ENCODE results near the gene C7.

C7 gene

DNA sequence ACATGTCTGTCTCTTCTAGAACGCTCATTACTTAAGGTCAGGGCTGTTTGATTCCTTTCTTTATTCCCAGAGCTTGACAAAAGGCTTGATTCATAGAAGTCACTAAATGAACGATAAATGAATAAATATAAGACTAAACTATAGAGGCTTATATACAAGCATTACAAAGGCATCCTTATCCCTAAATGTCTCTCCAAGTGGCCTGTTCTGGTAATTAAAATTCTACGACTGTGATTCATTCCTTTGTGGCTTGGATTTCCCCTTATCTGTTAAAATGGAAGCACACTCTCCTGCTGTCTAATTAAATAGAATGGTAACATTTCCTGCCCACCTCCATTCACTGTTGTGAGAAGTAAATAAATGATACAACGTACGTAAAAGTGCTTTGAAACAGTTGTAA lies 49.5 kb downstream of the C7 start:
- H3K27ac ChIP-seq (ENCODE audit: low read depth, low read length): no peak overlapping the region
- H3K27me3 ChIP-seq (ENCODE audit: control insufficient read depth in 5 of 5, insufficient read depth in 4 of 5, low read length in 5 of 5): no peaks in the 10 kb centered on the region
- peaks cover 0 to 3% (median 0%) of the 10 kb centered on the region in 5 donors for H3K36me3 ChIP-seq (ENCODE audit: control insufficient read depth in 5 of 5, insufficient read depth in 5 of 5, low read length in 5 of 5)
- H3K9ac ChIP-seq (ENCODE audit: low read length in 5 of 5): no peak overlapping the region
- H3K4me3 ChIP-seq (ENCODE audit: low read depth in 1 of 5, low read length in 5 of 5): no peak overlapping the region
- H3K4me1 ChIP-seq (ENCODE audit: control insufficient read depth in 5 of 5, insufficient read depth in 5 of 5, low read length in 5 of 5): no peaks in the 10 kb centered on the region
- peaks cover 9 to 20% (median 15%) of the 10 kb centered on the region in 5 donors for H3K9me3 ChIP-seq (ENCODE audit: control insufficient read depth in 5 of 5, low read length in 5 of 5)

DNA sequence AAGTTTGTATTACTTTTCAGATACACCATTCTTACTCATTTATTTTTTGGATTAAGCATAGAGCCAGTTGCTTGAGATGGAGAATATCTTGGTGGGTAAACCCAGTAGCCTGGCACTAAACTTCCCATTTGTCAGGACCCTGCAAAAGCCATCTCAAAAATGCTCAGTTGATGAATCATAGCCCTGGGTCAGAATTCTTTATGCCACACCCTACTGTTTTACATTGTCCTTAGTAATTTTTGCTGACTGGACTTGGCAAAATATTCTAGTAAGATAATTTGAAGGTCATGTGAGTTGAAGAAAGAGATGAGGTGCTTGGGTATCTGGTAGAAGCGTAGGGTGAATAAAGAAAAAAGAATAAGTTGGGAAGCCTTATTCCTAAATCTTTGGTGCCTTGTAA lies 50.7 kb downstream of the C7 start:
- Histone ChIP-seq H3K9ac (ENCODE audit: low read length in 5 of 5) (no peak overlapping the region), H3K27ac (ENCODE audit: low read depth, low read length) (no peak overlapping the region), H3K36me3 (ENCODE audit: control insufficient read depth in 5 of 5, insufficient read depth in 5 of 5, low read length in 5 of 5) (peaks cover 0 to 3% (median 0%) of the 10 kb centered on the region in 5 donors), H3K27me3 (ENCODE audit: control insufficient read depth in 5 of 5, insufficient read depth in 4 of 5, low read length in 5 of 5) (no peaks in the 10 kb centered on the region), H3K4me3 (ENCODE audit: low read depth in 1 of 5, low read length in 5 of 5) (no peak overlapping the region), H3K9me3 (ENCODE audit: control insufficient read depth in 5 of 5, low read length in 5 of 5) (peaks cover 9 to 20% (median 15%) of the 10 kb centered on the region in 5 donors), H3K4me1 (ENCODE audit: control insufficient read depth in 5 of 5, insufficient read depth in 5 of 5, low read length in 5 of 5) (no peaks in the 10 kb centered on the region)

DNA sequence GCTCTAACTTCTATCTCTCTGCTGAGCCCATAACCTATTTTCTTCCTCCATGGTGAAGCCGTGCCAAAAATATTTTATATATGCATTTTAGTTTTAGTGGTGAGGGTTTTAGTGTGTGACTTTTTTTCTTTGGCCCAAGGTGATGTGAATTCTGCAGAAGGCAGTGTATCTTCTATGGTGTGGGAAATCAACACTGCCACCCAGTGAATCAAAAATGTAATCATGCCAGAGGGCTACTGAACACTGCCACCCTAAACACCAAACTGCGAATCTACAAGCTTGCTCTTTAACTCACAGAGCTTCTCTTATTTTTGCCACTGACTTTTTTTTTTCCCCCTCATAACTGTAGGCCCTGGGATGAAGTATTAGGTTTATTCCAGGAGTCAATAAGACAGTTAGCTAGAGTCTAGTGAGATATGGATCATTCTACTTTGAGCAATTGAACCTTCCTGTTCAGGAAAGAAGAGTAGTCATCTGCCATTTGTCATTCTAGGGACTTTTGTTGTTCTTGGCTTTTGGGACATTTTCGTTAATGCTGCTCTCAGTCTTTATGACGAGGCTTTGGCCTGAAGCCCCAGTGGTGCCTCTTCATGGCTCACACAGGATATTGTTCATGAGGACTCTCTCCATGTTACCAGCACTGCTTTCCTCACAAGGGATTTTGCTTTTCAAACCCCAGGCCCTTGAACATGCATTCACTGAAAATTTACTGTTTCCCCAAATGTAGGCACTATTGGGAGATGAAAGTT lies 53.1 kb downstream of the C7 start:
- H3K9me3 ChIP-seq (ENCODE audit: control insufficient read depth in 5 of 5, low read length in 5 of 5): peaks cover 9 to 20% (median 16%) of the 10 kb centered on the region in 5 donors
- no peaks in the 10 kb centered on the region for H3K27me3 ChIP-seq (ENCODE audit: control insufficient read depth in 5 of 5, insufficient read depth in 4 of 5, low read length in 5 of 5)
- H3K36me3 ChIP-seq (ENCODE audit: control insufficient read depth in 5 of 5, insufficient read depth in 5 of 5, low read length in 5 of 5): peaks cover 0 to 3% (median 0%) of the 10 kb centered on the region in 5 donors
- no peak overlapping the region for H3K9ac ChIP-seq (ENCODE audit: low read length in 5 of 5)
- H3K4me3 ChIP-seq (ENCODE audit: low read depth in 1 of 5, low read length in 5 of 5): no peak overlapping the region
- H3K4me1 ChIP-seq (ENCODE audit: control insufficient read depth in 5 of 5, insufficient read depth in 5 of 5, low read length in 5 of 5): no peaks in the 10 kb centered on the region
- H3K27ac ChIP-seq (ENCODE audit: low read depth, low read length): no peak overlapping the region

DNA sequence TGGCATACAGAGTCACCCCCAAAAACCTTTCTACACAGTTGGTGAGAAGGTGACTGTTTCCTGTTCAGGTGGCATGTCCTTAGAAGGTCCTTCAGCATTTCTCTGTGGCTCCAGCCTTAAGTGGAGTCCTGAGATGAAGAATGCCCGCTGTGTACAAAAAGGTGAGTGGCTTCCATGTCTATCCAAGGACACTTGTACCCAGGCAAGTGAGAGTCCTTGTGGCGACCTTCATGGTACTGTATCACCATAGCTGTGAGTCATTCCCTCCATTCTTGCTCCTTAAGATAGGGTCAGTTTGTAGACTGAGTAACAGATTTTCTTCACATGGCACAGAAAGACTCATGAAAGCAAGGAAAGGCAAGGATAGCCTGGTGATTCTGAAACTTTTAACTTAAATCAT lies 63.1 kb downstream of the C7 start:
- no peak overlapping the region for H3K9ac ChIP-seq (ENCODE audit: low read length in 5 of 5)
- H3K9me3 ChIP-seq (ENCODE audit: control insufficient read depth in 5 of 5, low read length in 5 of 5): peaks cover 0 to 4% (median 0%) of the 10 kb centered on the region in 5 donors
- no peaks in the 10 kb centered on the region for H3K27me3 ChIP-seq (ENCODE audit: control insufficient read depth in 5 of 5, insufficient read depth in 4 of 5, low read length in 5 of 5)
- H3K27ac ChIP-seq (ENCODE audit: low read depth, low read length): no peak overlapping the region
- no peaks in the 10 kb centered on the region for H3K4me1 ChIP-seq (ENCODE audit: control insufficient read depth in 5 of 5, insufficient read depth in 5 of 5, low read length in 5 of 5)
- no peaks in the 10 kb centered on the region for H3K36me3 ChIP-seq (ENCODE audit: control insufficient read depth in 5 of 5, insufficient read depth in 5 of 5, low read length in 5 of 5)
- no peak overlapping the region for H3K4me3 ChIP-seq (ENCODE audit: low read depth in 1 of 5, low read length in 5 of 5)

DNA sequence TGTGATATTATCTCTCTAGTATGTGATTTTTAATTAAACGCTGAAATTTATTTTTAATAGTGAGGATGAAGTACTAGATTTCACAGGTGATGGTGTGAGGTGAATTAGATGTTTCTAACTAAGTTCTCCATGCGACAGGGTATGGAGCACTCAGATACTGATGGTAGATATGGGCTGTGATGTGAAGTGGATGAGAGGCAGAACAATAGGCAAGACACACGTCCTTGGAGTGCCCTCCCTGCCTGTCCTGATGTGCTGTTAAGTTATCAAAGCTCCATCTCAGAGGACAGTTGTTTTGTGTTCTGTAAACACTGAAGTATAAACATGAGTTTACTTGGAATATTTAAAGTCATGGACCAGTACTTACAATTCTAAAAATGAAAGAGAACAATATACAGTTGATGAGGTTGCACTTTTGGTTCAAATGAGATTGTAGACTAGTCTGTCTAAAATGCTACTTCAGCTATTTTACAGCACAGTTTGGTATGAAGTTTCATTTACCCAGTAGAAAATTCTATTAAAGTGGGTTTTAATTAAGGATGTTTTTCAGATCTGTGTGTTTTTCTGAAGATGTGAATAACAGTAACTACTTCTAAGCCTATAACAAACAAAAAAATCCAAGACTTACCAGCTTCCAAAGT lies 64.2 kb downstream of the C7 start:
- Histone ChIP-seq H3K9me3 (ENCODE audit: control insufficient read depth in 5 of 5, low read length in 5 of 5) (no peaks in the 10 kb centered on the region), H3K4me3 (ENCODE audit: low read depth in 1 of 5, low read length in 5 of 5) (no peak overlapping the region), H3K9ac (ENCODE audit: low read length in 5 of 5) (no peak overlapping the region), H3K36me3 (ENCODE audit: control insufficient read depth in 5 of 5, insufficient read depth in 5 of 5, low read length in 5 of 5) (no peaks in the 10 kb centered on the region), H3K27me3 (ENCODE audit: control insufficient read depth in 5 of 5, insufficient read depth in 4 of 5, low read length in 5 of 5) (no peaks in the 10 kb centered on the region), H3K4me1 (ENCODE audit: control insufficient read depth in 5 of 5, insufficient read depth in 5 of 5, low read length in 5 of 5) (no peaks in the 10 kb centered on the region), H3K27ac (ENCODE audit: low read depth, low read length) (no peak overlapping the region)

DNA sequence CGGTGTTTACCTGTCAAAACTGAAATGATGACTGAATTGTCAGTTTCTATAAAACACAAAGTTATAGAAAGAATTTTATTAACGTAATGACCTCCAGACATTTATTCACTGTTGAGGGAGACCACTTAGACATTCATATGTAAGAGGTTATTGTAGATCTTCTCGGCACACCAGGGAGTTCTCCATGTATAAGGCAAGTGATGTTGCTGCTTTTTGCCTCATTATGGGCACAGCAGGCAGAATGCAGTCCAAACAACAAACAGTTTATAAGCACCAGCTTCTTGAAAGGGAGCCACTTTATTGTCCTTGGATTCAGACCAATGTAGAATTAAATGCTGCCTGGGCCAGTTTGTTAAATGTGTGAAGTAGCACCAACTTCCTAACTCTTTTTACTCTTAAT lies 66.7 kb downstream of the C7 start:
- Histone ChIP-seq H3K9ac (ENCODE audit: low read length in 5 of 5) (no peak overlapping the region), H3K4me3 (ENCODE audit: low read depth in 1 of 5, low read length in 5 of 5) (no peak overlapping the region), H3K9me3 (ENCODE audit: control insufficient read depth in 5 of 5, low read length in 5 of 5) (no peaks in the 10 kb centered on the region), H3K36me3 (ENCODE audit: control insufficient read depth in 5 of 5, insufficient read depth in 5 of 5, low read length in 5 of 5) (no peaks in the 10 kb centered on the region), H3K4me1 (ENCODE audit: control insufficient read depth in 5 of 5, insufficient read depth in 5 of 5, low read length in 5 of 5) (no peaks in the 10 kb centered on the region), H3K27ac (ENCODE audit: low read depth, low read length) (no peak overlapping the region), H3K27me3 (ENCODE audit: control insufficient read depth in 5 of 5, insufficient read depth in 4 of 5, low read length in 5 of 5) (no peaks in the 10 kb centered on the region)

DNA sequence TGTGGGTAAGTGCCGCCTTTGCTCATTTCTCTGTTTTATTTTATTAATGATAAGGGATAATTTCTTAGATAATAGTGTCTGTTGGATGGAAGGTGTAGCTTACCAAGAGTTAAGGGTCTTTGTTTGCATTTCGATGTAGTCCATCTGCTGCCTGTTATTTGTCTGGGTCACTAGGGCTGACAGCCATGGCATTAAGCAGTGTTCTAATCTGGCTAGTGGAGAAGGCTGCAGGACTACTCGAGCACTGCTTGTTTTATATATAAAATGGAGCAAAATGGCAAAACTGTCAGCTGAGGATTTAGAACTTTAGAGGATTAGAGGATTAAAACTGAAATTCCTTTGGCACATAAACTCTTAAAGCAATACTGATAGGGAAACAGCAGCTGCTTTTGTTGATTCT lies 67.5 kb downstream of the C7 start:
- Histone ChIP-seq H3K27me3 (ENCODE audit: control insufficient read depth in 5 of 5, insufficient read depth in 4 of 5, low read length in 5 of 5) (no peaks in the 10 kb centered on the region), H3K4me3 (ENCODE audit: low read depth in 1 of 5, low read length in 5 of 5) (no peak overlapping the region), H3K27ac (ENCODE audit: low read depth, low read length) (no peak overlapping the region), H3K4me1 (ENCODE audit: control insufficient read depth in 5 of 5, insufficient read depth in 5 of 5, low read length in 5 of 5) (no peaks in the 10 kb centered on the region), H3K9ac (ENCODE audit: low read length in 5 of 5) (no peak overlapping the region), H3K9me3 (ENCODE audit: control insufficient read depth in 5 of 5, low read length in 5 of 5) (no peaks in the 10 kb centered on the region), H3K36me3 (ENCODE audit: control insufficient read depth in 5 of 5, insufficient read depth in 5 of 5, low read length in 5 of 5) (no peaks in the 10 kb centered on the region)

DNA sequence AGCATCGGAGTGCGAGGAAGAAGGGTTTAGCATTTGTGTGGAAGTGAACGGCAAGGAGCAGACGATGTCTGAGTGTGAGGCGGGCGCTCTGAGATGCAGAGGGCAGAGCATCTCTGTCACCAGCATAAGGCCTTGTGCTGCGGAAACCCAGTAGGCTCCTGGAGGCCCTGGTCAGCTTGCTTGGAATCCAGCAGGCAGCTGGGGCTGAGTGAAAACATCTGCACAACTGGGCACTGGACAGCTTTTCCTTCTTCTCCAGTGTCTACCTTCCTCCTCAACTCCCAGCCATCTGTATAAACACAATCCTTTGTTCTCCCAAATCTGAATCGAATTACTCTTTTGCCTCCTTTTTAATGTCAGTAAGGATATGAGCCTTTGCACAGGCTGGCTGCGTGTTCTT lies 72.1 kb downstream of the C7 start:
- Histone ChIP-seq H3K4me3 (ENCODE audit: low read depth in 1 of 5, low read length in 5 of 5) (no peak overlapping the region), H3K9ac (ENCODE audit: low read length in 5 of 5) (no peak overlapping the region), H3K27me3 (ENCODE audit: control insufficient read depth in 5 of 5, insufficient read depth in 4 of 5, low read length in 5 of 5) (no peaks in the 10 kb centered on the region), H3K4me1 (ENCODE audit: control insufficient read depth in 5 of 5, insufficient read depth in 5 of 5, low read length in 5 of 5) (no peaks in the 10 kb centered on the region), H3K36me3 (ENCODE audit: control insufficient read depth in 5 of 5, insufficient read depth in 5 of 5, low read length in 5 of 5) (no peaks in the 10 kb centered on the region), H3K9me3 (ENCODE audit: control insufficient read depth in 5 of 5, low read length in 5 of 5) (no peaks in the 10 kb centered on the region), H3K27ac (ENCODE audit: low read depth, low read length) (no peak overlapping the region)

DNA sequence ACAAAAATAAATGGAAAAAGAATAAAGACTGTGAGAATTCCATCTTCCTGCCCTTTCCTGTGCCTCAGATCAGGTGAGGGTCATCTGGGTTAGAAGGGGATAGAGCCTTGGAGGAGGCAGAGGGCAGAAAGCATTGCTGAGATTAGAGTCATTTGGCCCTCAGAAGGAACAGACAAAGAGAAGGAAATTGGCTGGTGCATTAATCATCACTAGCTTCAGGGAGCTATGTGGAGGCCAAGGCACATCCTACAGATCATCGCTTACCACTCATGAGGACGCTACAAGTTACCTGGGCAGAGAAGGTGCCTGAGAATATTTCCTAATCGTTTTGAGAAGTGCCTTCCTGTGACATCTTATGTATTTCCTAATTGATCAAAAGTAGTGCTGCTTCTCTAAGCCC lies 74.5 kb downstream of the C7 start:
- Histone ChIP-seq H3K9me3 (ENCODE audit: control insufficient read depth in 5 of 5, low read length in 5 of 5) (peaks cover 0 to 9% (median 0%) of the 10 kb centered on the region in 5 donors), H3K9ac (ENCODE audit: low read length in 5 of 5) (no peak overlapping the region), H3K4me1 (ENCODE audit: control insufficient read depth in 5 of 5, insufficient read depth in 5 of 5, low read length in 5 of 5) (no peaks in the 10 kb centered on the region), H3K27me3 (ENCODE audit: control insufficient read depth in 5 of 5, insufficient read depth in 4 of 5, low read length in 5 of 5) (no peaks in the 10 kb centered on the region), H3K4me3 (ENCODE audit: low read depth in 1 of 5, low read length in 5 of 5) (no peak overlapping the region), H3K27ac (ENCODE audit: low read depth, low read length) (no peak overlapping the region), H3K36me3 (ENCODE audit: control insufficient read depth in 5 of 5, insufficient read depth in 5 of 5, low read length in 5 of 5) (no peaks in the 10 kb centered on the region)

DNA sequence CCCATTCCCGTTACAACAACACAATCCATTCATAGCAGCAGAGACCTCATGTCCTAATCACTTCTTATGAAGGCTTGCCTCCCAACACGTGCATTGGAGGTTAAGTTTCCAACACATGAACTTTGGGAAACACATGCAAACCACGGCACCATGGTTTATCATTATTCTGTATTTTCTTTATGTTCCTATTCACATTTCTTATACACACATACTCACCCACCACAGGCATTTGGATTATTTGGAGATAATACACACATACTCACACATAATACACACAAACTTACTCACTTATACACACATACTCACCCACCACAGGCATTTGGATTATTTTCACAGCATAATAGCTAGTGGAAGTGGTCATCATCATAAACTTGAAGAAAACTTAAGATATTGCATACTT lies 75.6 kb downstream of the C7 start:
- no peaks in the 10 kb centered on the region for H3K36me3 ChIP-seq (ENCODE audit: control insufficient read depth in 5 of 5, insufficient read depth in 5 of 5, low read length in 5 of 5)
- H3K27me3 ChIP-seq (ENCODE audit: control insufficient read depth in 5 of 5, insufficient read depth in 4 of 5, low read length in 5 of 5): no peaks in the 10 kb centered on the region
- H3K9me3 ChIP-seq (ENCODE audit: control insufficient read depth in 5 of 5, low read length in 5 of 5): peaks cover 0 to 9% (median 0%) of the 10 kb centered on the region in 5 donors
- H3K4me1 ChIP-seq (ENCODE audit: control insufficient read depth in 5 of 5, insufficient read depth in 5 of 5, low read length in 5 of 5): peaks cover 0 to under 1% (median 0%) of the 10 kb centered on the region in 5 donors
- no peak overlapping the region for H3K9ac ChIP-seq (ENCODE audit: low read length in 5 of 5)
- no peak overlapping the region for H3K27ac ChIP-seq (ENCODE audit: low read depth, low read length)
- H3K4me3 ChIP-seq (ENCODE audit: low read depth in 1 of 5, low read length in 5 of 5): no peak overlapping the region
